GM12878 (cell line): ENCODE results near the gene GSK3A. TPM values are rescaled to one million over a fixed set of nuclear protein-coding genes. Genes with fewer than 3 reads are reported as not detected.

Source experiments
- ATAC-seq: fragments of 200-7000 bp; cut with Tn5 transposase; 3 replicates; pipeline ENCODE4 v1.9.1; 2020; ENCODE audit warnings: mild to moderate bottlenecking, moderate library complexity
- BruUV-seq: library from RNA; stranded (reverse); fragments of 400-500 nt; replicated peaks from 2 replicates; lab custom pipeline; 2021; lab: Mats Ljungman, UMichigan
- CTCF ChIA-PET: fragments of 300-600 bp; sonication (Branson Sonifier 250); formaldehyde crosslinking; extraction: SDS; loops from one replicate; lab custom pipeline; 2021; ENCODE audit warnings: inconsistent platforms; lab: Yijun Ruan, JAX
- POLR2A ChIA-PET: fragments of 350-600 bp; formaldehyde crosslinking; extraction: SDS; loops from one replicate; lab custom pipeline; 2021; ENCODE audit warnings: inconsistent platforms; lab: Charles Lee
- RAD21 ChIA-PET: fragments of 300-600 bp; sonication (Branson Sonifier 250); formaldehyde crosslinking; loops from one replicate; lab custom pipeline; 2023; ENCODE audit warnings: antibody characterized with exemption; ENCODE audit not compliant: unreplicated experiment; lab: Charles Lee
- SMC1A ChIA-PET: fragments of 300-600 bp; sonication (Branson Sonifier 250); formaldehyde crosslinking; loops from one replicate; lab custom pipeline; 2023; ENCODE audit not compliant: unreplicated experiment, uncharacterized antibody; lab: Charles Lee
- DNase-seq: peaks from one replicate; pipeline ENCODE4 v3.0.0-alpha.2; 2011; ENCODE audit warnings: low read depth, low spot score
- FAIRE-seq: peaks from 3 replicates; lab custom pipeline; 2011; peaks lifted over from hg19 to GRCh38; lab: Jason Lieb, UNC
- H2AFZ ChIP-seq: 2 replicates; pipeline ENCODE4 v1.6.0; 2011; ENCODE audit warnings: low read depth, low read length, control low read depth; ENCODE audit not compliant: control insufficient read depth
- H3K27ac ChIP-seq: 2 replicates; pipeline ENCODE4 v1.5.1; 2011; ENCODE audit warnings: control low read depth; ENCODE audit not compliant: control insufficient read depth, insufficient read depth
- H3K27me3 ChIP-seq, 2 experiments: replicated peaks in 1 of 2; 2 replicates each; pipeline versions ENCODE4 v1.6.0 to v1.6.1; 2011; ENCODE audit warnings: low read length in 1 of 2; ENCODE audit not compliant: control insufficient read depth in 2 of 2, insufficient read depth in 2 of 2
- H3K36me3 ChIP-seq, 2 experiments: 2 replicates each; pipeline ENCODE4 v1.5.1; 2011; ENCODE audit warnings: low read length in 1 of 2; ENCODE audit not compliant: control insufficient read depth in 2 of 2, insufficient read depth in 2 of 2
- H3K4me1 ChIP-seq: 2 replicates; pipeline ENCODE4 v1.6.1; 2011; ENCODE audit warnings: mild to moderate bottlenecking, low read length, moderate library complexity, mixed read lengths; ENCODE audit not compliant: control insufficient read depth, insufficient read depth
- H3K4me2 ChIP-seq: 2 replicates; pipeline ENCODE4 v1.6.0; 2011; ENCODE audit warnings: control low read depth; ENCODE audit not compliant: control insufficient read depth, insufficient read depth
- H3K4me3 ChIP-seq: fragments of 200-600 bp; sonication (generic); 2 replicates; pipeline ENCODE4 v1.5.1; 2016
- H3K79me2 ChIP-seq: 2 replicates; pipeline ENCODE4 v1.6.0; 2011; ENCODE audit warnings: low read length; ENCODE audit not compliant: control insufficient read depth, insufficient read depth
- H3K9ac ChIP-seq: 2 replicates; pipeline ENCODE4 v1.8.0; 2011; ENCODE audit warnings: low read length, control low read depth, mixed read lengths; ENCODE audit not compliant: control insufficient read depth, insufficient read depth
- H3K9me3 ChIP-seq: replicated peaks from 3 replicates; pipeline ENCODE4 v1.5.1; 2011; ENCODE audit warnings: mild to moderate bottlenecking, low read length; ENCODE audit not compliant: control insufficient read depth, insufficient read depth
- H4K20me1 ChIP-seq: 2 replicates; pipeline ENCODE4 v1.6.0; 2011; ENCODE audit not compliant: control insufficient read depth, insufficient read depth
- BCLAF1 ChIP-seq: fragments of 450-650 bp; IDR thresholded peaks from 2 replicates; pipeline ENCODE4 v1.6.1; 2017; ENCODE audit warnings: antibody characterized with exemption, mild to moderate bottlenecking, moderate library complexity
- CBX3 ChIP-seq: fragments of 200-600 bp; sonication (generic); IDR thresholded peaks from 2 replicates; pipeline ENCODE4 v1.6.1; 2016; ENCODE audit warnings: low read depth, borderline replicate concordance
- ELK1 ChIP-seq: IDR thresholded peaks from 2 replicates; pipeline ENCODE4 v1.6.1; 2012; ENCODE audit warnings: low read depth, low read length, improper control_type of control experiment
- EZH2 ChIP-seq: IDR thresholded peaks from 2 replicates; pipeline ENCODE4 v1.6.1; 2012; ENCODE audit warnings: low read depth, mild to moderate bottlenecking, control low read depth, inconsistent platforms, low read length, borderline replicate concordance; ENCODE audit not compliant: control insufficient read depth
- IKZF1 ChIP-seq: fragments of 450-650 bp; conservative IDR thresholded peaks from 2 replicates; pipeline ENCODE4 v1.6.1; 2017; ENCODE audit warnings: antibody characterized with exemption, mild to moderate bottlenecking
- KDM1A ChIP-seq: fragments of 200-600 bp; sonication (generic); IDR thresholded peaks from 2 replicates; pipeline ENCODE4 v1.6.1; 2016; ENCODE audit warnings: borderline replicate concordance
- MYC ChIP-seq: IDR thresholded peaks from 2 replicates; pipeline ENCODE4 v1.6.1; 2011; ENCODE audit warnings: mild to moderate bottlenecking, low read length, moderate library complexity, inconsistent platforms; ENCODE audit not compliant: insufficient read depth, insufficient replicate concordance, insufficient read length, severe bottlenecking
- NR2C2 ChIP-seq: IDR thresholded peaks from 2 replicates; pipeline ENCODE4 v1.6.1; 2011; ENCODE audit warnings: borderline replicate concordance, low read depth; ENCODE audit not compliant: control insufficient read depth, insufficient read length
- REST ChIP-seq: IDR thresholded peaks from 2 replicates; pipeline ENCODE4 v1.6.1; 2012; ENCODE audit warnings: mild to moderate bottlenecking, low read depth, low read length
- SP1 ChIP-seq: IDR thresholded peaks from one replicate; pipeline ENCODE4 v1.6.1; 2011; ENCODE audit warnings: low read depth, low read length
- YBX1 ChIP-seq: fragments of 450-650 bp; IDR thresholded peaks from 2 replicates; pipeline ENCODE4 v1.6.1; 2016; ENCODE audit warnings: antibody characterized with exemption
- ZBTB11 ChIP-seq: fragments of 450-650 bp; formaldehyde crosslinking; IDR thresholded peaks from 2 replicates; pipeline ENCODE4 v1.5.0; 2022; ENCODE audit warnings: mild to moderate bottlenecking, missing genetic modification characterization
- WGBS: methylation state at CpG from one replicate; pipeline ENCODE4 v1.1.6; 2016; ENCODE audit warnings: low lambda C conversion rate; ENCODE audit not compliant: insufficient replicate concordance, insufficient coverage; ENCODE audit errors: missing lambda C conversion rate; 5-methylcytosine and 5-hydroxymethylcytosine counted together
- in situ Hi-C: fragments of 300-500 bp; cut with MboI; formaldehyde crosslinking; loops from 9 replicates; pipeline ENCODE4 v1.14.3; 2018; ENCODE audit warnings: mixed read lengths
- intact Hi-C: fragments of 100-400 bp; cut with micrococcal nuclease; formaldehyde crosslinking; loops from one replicate; pipeline ENCODE4 v1.14.2; 2022; ENCODE audit not compliant: unreplicated experiment
- polyA plus RNA-seq, 11 experiments: library from polyadenylated mRNA; depleted of rRNA in 4 of 11; unstranded in 6 of 11; stranded (reverse) in 5 of 11; fragments of >200 nt; fragmentation: Nextera tagmentation in 4 of 11; fragmentation: Illumina TruSeq in 1 of 11; extraction: Ambion mirVana in 4 of 11; extraction: Trizol in 1 of 11; gene quantifications; 1 replicate in 1 of 11; 2 replicates in 10 of 11; pipeline versions ENCODE4 v1.2.1 to v1.2.3, GENCODE V29; 2011 to 2016; ENCODE audit warnings: inconsistent platforms in 2 of 11, missing spikeins in 2 of 11, low read depth in 1 of 11
- total RNA-seq, 4 experiments: library from RNA; depleted of rRNA in 3 of 4; stranded (reverse); fragments of >200 nt in 3 of 4; fragmentation: Illumina TruSeq in 1 of 4; extraction: Trizol in 1 of 4; gene quantifications; 2 replicates each; pipeline versions ENCODE4 v1.2.1 to v1.2.3, GENCODE V29; 2013 to 2021

GSK3A gene
- total and polyA plus RNA-seq, 10 of the 15 experiments (the other 5 are each of a cell fraction or from before 2014, with no cell fraction given): 1.00 to 47.9 (median 15.2) TPM

- TF ChIP-seq ZBTB11 (CRISPR knock-in tag) (no peak), YBX1 (no peak), SP1 (no peak), MYC (no peak), NR2C2 (no peak)
Measured at GRCh38 chr19:42212886-42213285, 29.5 kb downstream of the GSK3A start (continued).

- H3K9me3 ChIP-seq: no peaks in the 10 kb centered on the region
- H2AFZ ChIP-seq: no peak overlapping the region
- WGBS: 97% methylated on average over 11 of the region's 11 CpGs
- intact Hi-C loops (no loop called here), in situ Hi-C loops (no loop called here)
- no peak overlapping the region for H3K4me3 ChIP-seq
- no TSS peak for BruUV-seq
- ChIA-PET POLR2A (no interaction called here), SMC1A (no interaction called here), CTCF (no interaction called here), RAD21 (no interaction called here)
- no peak overlapping the region for H3K9ac ChIP-seq
- peaks cover 28 to 32% of the 10 kb centered on the region in 2 experiments for H3K36me3 ChIP-seq
- no peaks in the 10 kb centered on the region for H4K20me1 ChIP-seq
- H3K4me2 ChIP-seq: no peak overlapping the region
- H3K27ac ChIP-seq: no peak overlapping the region
- no peaks in the 10 kb centered on the region for H3K4me1 ChIP-seq
- H3K79me2 ChIP-seq: peaks cover 6% of the 10 kb centered on the region
- FAIRE-seq (no peak), DNase-seq (no peak), ATAC-seq (no peak)
- no peaks in the 10 kb centered on the region for H3K27me3 ChIP-seq
- TF ChIP-seq EZH2 (no peak), BCLAF1 (no peak), KDM1A (no peak), CBX3 (no peak), ELK1 (no peak), IKZF1 (no peak), REST (no peak)
Measured at GRCh38 chr19:42208612-42209011, 33.8 kb downstream of the GSK3A start.
